Subcutaneous abdominal adipose tissue (tissue), 5 donors: ENCODE measurements around the gene PABPN1L.

Experiments used
- H3K27ac ChIP-seq: one replicate; pipeline ENCODE4 v1.7.0; 2013; ENCODE audit warnings: low read depth, mild to moderate bottlenecking, inconsistent platforms, low read length, moderate library complexity
- H3K27me3 ChIP-seq, 5 donors: one replicate each; pipeline ENCODE4 v1.7.0; 2013; ENCODE audit warnings: low read length in 5 of 5, inconsistent platforms in 1 of 5; ENCODE audit not compliant: control insufficient read depth in 5 of 5, insufficient read depth in 4 of 5
- H3K36me3 ChIP-seq, 5 donors: one replicate each; pipeline ENCODE4 v1.7.0; 2013; ENCODE audit warnings: low read length in 5 of 5; ENCODE audit not compliant: control insufficient read depth in 5 of 5, insufficient read depth in 5 of 5
- H3K4me1 ChIP-seq, 5 donors: one replicate each; pipeline ENCODE4 v1.7.0; 2013; ENCODE audit warnings: low read length in 5 of 5, mild to moderate bottlenecking in 3 of 5, moderate library complexity in 1 of 5; ENCODE audit not compliant: control insufficient read depth in 5 of 5, insufficient read depth in 5 of 5
- H3K4me3 ChIP-seq, 5 donors: one replicate each; pipeline ENCODE4 v1.7.0; 2013; ENCODE audit warnings: low read length in 5 of 5, low read depth in 1 of 5
- H3K9ac ChIP-seq, 5 donors: one replicate each; pipeline ENCODE4 v1.7.0; 2013; ENCODE audit warnings: low read length in 5 of 5, mild to moderate bottlenecking in 4 of 5, moderate library complexity in 3 of 5
- H3K9me3 ChIP-seq, 5 donors: one replicate each; pipeline ENCODE4 v1.7.0; 2013; ENCODE audit warnings: low read length in 5 of 5; ENCODE audit not compliant: control insufficient read depth in 5 of 5
- donor health status: healthy.
- donor health status: healthy.
- donor health status: healthy.
- donor health status: healthy.
- donor health status: healthy.

The PABPN1L gene

GRCh38 chr16:88871349-88871702, 4.9 kb upstream of the PABPN1L start:
- H3K9me3 ChIP-seq = no peaks in the 10 kb centered on the region
- H3K36me3 ChIP-seq = peaks cover 0 to 8% (median 0%) of the 10 kb centered on the region in 5 donors
- peaks cover 29 to 37% (median 34%) of the 10 kb centered on the region in 5 donors for H3K27me3 ChIP-seq
- H3K27ac ChIP-seq = no peak overlapping the region
- H3K4me3 ChIP-seq = peak overlapping the region in 2 of 5 donors; percentile 38 to 57
- peak overlapping the region in 2 of 5 donors; percentile 48 for H3K9ac ChIP-seq
- peaks cover 0 to 12% (median 9%) of the 10 kb centered on the region in 5 donors for H3K4me1 ChIP-seq

- Histone ChIP-seq H3K9me3 (no peaks in the 10 kb centered on the region), H3K4me3 (peak overlapping the region in 3 of 5 donors; percentile 22 to 57 (median 38)), H3K4me1 (peaks cover 0 to 12% (median 9%) of the 10 kb centered on the region in 5 donors), H3K36me3 (peaks cover 0 to 8% (median 0%) of the 10 kb centered on the region in 5 donors), H3K27me3 (peaks cover 34 to 42% (median 35%) of the 10 kb centered on the region in 5 donors), H3K9ac (peak overlapping the region in 3 of 5 donors; percentile 4 to 48 (median 48)), H3K27ac (no peak overlapping the region)
Measured at GRCh38 chr16:88870608-88871348, 4.3 kb upstream of the PABPN1L start.

- H3K27me3 ChIP-seq = peaks cover 35 to 43% (median 36%) of the 10 kb centered on the region in 5 donors
Measured at GRCh38 chr16:88869673-88869980, 3.2 kb upstream of the PABPN1L start.

DNA sequence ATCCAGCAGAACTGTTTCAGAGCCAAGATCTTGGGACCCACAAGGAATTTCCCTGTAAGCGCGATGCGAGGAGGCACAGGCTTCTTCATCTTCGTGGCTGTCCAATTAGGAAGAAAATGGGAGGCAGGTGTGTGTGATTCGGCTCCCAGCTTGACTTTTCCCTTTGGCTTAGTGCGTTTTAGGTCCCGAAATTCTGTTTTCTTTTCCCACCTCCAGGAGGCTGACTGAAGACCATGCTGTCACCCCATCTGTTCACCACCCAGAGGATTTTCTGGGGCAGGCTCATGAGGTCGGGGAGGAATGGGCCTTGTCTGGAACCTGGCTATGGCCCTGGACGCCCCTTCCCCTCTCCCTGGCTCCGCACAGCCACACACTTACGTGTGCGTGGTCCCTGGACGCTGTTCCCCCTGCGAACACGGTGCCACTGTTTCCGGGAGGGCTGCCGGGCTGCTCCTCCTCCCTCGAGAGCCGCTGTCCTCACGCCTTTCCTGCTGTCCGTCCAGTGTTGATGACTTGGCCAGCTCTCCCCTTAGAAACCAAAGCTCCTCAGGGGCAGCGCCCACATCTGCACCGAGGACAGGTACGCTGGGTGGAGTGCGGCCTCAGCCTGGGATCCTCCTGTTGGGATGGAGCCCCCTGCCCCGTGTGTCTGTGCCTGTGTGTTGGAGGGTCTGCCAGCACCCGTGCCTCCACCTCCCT, 2.7 kb upstream of the PABPN1L start:
- H3K27ac ChIP-seq = no peak overlapping the region
- no peaks in the 10 kb centered on the region for H3K36me3 ChIP-seq
- no peak overlapping the region for H3K4me3 ChIP-seq
- no peaks in the 10 kb centered on the region for H3K9me3 ChIP-seq
- H3K27me3 ChIP-seq = peaks cover 35 to 43% (median 36%) of the 10 kb centered on the region in 5 donors
- no peak overlapping the region for H3K9ac ChIP-seq
- H3K4me1 ChIP-seq = peaks cover 0 to 12% (median 9%) of the 10 kb centered on the region in 5 donors

More at GRCh38 chr16:88869673-88869980, 3.2 kb upstream of the PABPN1L start:
- peaks cover 0 to 3% (median 0%) of the 10 kb centered on the region in 5 donors for H3K36me3 ChIP-seq
- no peak overlapping the region for H3K4me3 ChIP-seq
- H3K9ac ChIP-seq = no peak overlapping the region
- H3K9me3 ChIP-seq = no peaks in the 10 kb centered on the region
- peaks cover 0 to 12% (median 9%) of the 10 kb centered on the region in 5 donors for H3K4me1 ChIP-seq
- no peak overlapping the region for H3K27ac ChIP-seq

GRCh38 chr16:88867581-88868246, 1.3 kb upstream of the PABPN1L start:
- H3K9ac ChIP-seq = no peak overlapping the region
- no peaks in the 10 kb centered on the region for H3K9me3 ChIP-seq
- H3K4me1 ChIP-seq = peaks cover 0 to 12% (median 9%) of the 10 kb centered on the region in 5 donors
- H3K27me3 ChIP-seq = peaks cover 31 to 42% (median 34%) of the 10 kb centered on the region in 5 donors
- H3K4me3 ChIP-seq = no peak overlapping the region
- H3K27ac ChIP-seq = no peak overlapping the region
- peaks cover 0 to 8% (median 4%) of the 10 kb centered on the region in 5 donors for H3K36me3 ChIP-seq

DNA sequence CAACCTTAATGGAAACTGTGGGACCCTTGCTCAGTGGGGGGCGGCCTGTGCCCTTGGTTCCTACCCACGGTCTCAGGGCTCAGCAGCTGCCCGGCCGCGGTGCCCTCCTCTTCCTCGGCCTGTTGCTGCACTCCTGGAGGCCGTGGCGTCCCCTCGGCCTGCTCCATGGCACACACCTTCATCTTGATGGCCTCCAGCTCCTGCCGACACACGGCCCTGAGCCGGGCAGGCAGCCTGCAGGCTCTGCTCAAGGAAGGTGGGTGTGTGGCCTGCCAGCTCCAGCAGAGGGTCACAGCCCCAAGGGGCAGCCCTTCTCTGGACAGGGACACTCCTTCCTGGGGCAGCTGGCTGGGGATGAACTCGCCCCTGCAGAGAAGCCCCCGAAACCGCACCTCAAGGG, 718 bp downstream of the PABPN1L start:
- H3K27me3 ChIP-seq = peaks cover 19 to 28% (median 25%) of the 10 kb centered on the region in 5 donors
- peaks cover 0 to 28% (median 24%) of the 10 kb centered on the region in 5 donors for H3K36me3 ChIP-seq
- H3K4me3 ChIP-seq = no peak overlapping the region
- H3K9ac ChIP-seq = no peak overlapping the region
- no peaks in the 10 kb centered on the region for H3K9me3 ChIP-seq
- peaks cover 0 to 5% (median 3%) of the 10 kb centered on the region in 5 donors for H3K4me1 ChIP-seq
- no peak overlapping the region for H3K27ac ChIP-seq

GRCh38 chr16:88865310-88865709, 1.1 kb downstream of the PABPN1L start:
- H3K4me3 ChIP-seq = no peak overlapping the region
- no peak overlapping the region for H3K27ac ChIP-seq
- H3K4me1 ChIP-seq = peaks cover 0 to under 1% (median 0%) of the 10 kb centered on the region in 5 donors
- H3K9ac ChIP-seq = no peak overlapping the region
- H3K9me3 ChIP-seq = no peaks in the 10 kb centered on the region
- H3K27me3 ChIP-seq = peaks cover 15 to 24% (median 20%) of the 10 kb centered on the region in 5 donors
- H3K36me3 ChIP-seq = peaks cover 0 to 32% (median 28%) of the 10 kb centered on the region in 5 donors

DNA sequence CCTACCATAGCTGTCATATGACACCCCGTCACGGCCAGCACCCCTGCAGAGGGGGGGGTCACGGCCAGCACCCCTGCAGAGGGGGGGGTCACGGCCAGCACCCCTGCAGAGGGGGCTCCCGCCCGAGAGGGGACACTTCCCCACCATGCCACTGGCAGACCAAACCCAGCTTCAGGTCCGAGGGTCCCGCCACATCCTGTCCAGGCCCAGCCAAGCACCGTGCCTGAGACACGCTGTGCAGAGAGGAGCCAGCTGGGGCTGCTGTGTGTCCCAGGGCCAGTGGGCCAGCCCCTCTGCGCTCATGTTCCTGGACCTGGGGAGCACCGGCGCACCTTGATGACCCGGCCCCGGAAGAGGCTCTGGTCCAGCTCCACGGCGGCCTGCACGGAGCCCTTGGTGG, 1.9 kb downstream of the PABPN1L start:
- peaks cover 10 to 21% (median 16%) of the 10 kb centered on the region in 5 donors for H3K27me3 ChIP-seq
- H3K27ac ChIP-seq = no peak overlapping the region
- H3K9me3 ChIP-seq = no peaks in the 10 kb centered on the region
- H3K9ac ChIP-seq = no peak overlapping the region
- no peak overlapping the region for H3K4me3 ChIP-seq
- H3K36me3 ChIP-seq = peaks cover 0 to 40% (median 36%) of the 10 kb centered on the region in 5 donors
- no peaks in the 10 kb centered on the region for H3K4me1 ChIP-seq

DNA sequence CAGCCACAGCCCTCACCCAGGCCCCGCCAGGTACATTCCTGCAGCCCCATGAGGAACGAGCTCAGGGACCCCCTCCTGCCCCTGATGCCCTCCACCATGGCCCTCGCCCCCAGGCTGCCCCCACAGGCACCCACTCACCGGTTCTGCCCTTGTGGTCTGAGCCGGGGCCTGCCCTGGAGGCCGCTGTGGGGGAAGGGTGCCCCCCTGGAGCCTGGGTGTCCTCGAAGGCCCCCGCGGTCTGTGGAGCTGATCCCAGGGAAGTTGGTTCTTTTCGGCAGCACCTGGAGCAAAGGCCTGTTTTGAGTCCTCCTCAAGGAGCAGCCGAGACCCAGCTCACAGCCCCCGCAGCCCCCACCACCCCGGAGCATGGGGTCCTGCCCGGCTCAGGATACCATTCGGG, 2.4 kb downstream of the PABPN1L start:
- Histone ChIP-seq H3K4me3 (no peak overlapping the region), H3K9me3 (no peaks in the 10 kb centered on the region), H3K9ac (no peak overlapping the region), H3K27ac (no peak overlapping the region), H3K27me3 (peaks cover 6 to 17% (median 16%) of the 10 kb centered on the region in 5 donors), H3K36me3 (peaks cover 0 to 44% (median 40%) of the 10 kb centered on the region in 5 donors), H3K4me1 (no peaks in the 10 kb centered on the region)
